CD1c-positive myeloid dendritic cell (primary cell): ENCODE measurements around the gene BCL2L11.
A peak's percentile ranks its signal among the peaks of the same experiment; 100 is the strongest.
"Not testable (repeated sequence)": the region's sequence is repeated elsewhere in the genome, so short reads cannot be mapped to it uniquely, and the experiment has no call there.

ENCODE experiments used
- DNase-seq: peaks from one replicate; pipeline ENCODE4 v3.0.0-alpha.2; 2016; ENCODE audit errors: extremely low spot score

Gene BCL2L11

GRCh38 chr2:111120253-111121027 is at the start of gene BCL2L11:
Gene BCL2L11 (plus strand): TSS chr2:111120914. CDS start chr2:111123746, 2,832 bp downstream.
- DNase-seq, result peak; percentile 94

GRCh38 chr2:111071600-111072171 is 49.0 kb upstream of the BCL2L11 start:
- DNase-seq, result peak; percentile 67

GRCh38 chr2:111072220-111072871 is 48.4 kb upstream of the BCL2L11 start:
- no peak for DNase-seq

GRCh38 chr2:111082659-111083058 is 38.1 kb upstream of the BCL2L11 start:
- not testable (repeated sequence) for DNase-seq

- no peak for DNase-seq
Measured at GRCh38 chr2:111091811-111092211, 28.9 kb upstream of the BCL2L11 start.

GRCh38 chr2:111094691-111095090 is 26.0 kb upstream of the BCL2L11 start:
- no peak for DNase-seq

- no peak for DNase-seq
Measured at GRCh38 chr2:111095434-111095833, 25.3 kb upstream of the BCL2L11 start.

GRCh38 chr2:111099402-111099801 is 21.3 kb upstream of the BCL2L11 start:
- DNase-seq, result no peak

- DNase-seq, result no peak
Measured at GRCh38 chr2:111100087-111100764, 20.5 kb upstream of the BCL2L11 start.

- DNase-seq, result peak; percentile 87
Measured at GRCh38 chr2:111100765-111101162, 19.9 kb upstream of the BCL2L11 start.

GRCh38 chr2:111101592-111101991 is 19.1 kb upstream of the BCL2L11 start:
- no peak for DNase-seq

- DNase-seq, result no peak
Measured at GRCh38 chr2:111102216-111102615, 18.5 kb upstream of the BCL2L11 start.

GRCh38 chr2:111105926-111106325 is 14.8 kb upstream of the BCL2L11 start:
- peak; percentile 26 for DNase-seq

GRCh38 chr2:111106706-111107105 is 14.0 kb upstream of the BCL2L11 start:
- peak; percentile 49 for DNase-seq

- no peak for DNase-seq
Measured at GRCh38 chr2:111108745-111109271, 11.9 kb upstream of the BCL2L11 start.

GRCh38 chr2:111111101-111111755 is 9.5 kb upstream of the BCL2L11 start:
- no peak for DNase-seq

- DNase-seq, result no peak
Measured at GRCh38 chr2:111113838-111114237, 6.9 kb upstream of the BCL2L11 start.

- DNase-seq, result no peak
Measured at GRCh38 chr2:111116011-111116746, 4.5 kb upstream of the BCL2L11 start.

GRCh38 chr2:111116843-111117597 is 3.7 kb upstream of the BCL2L11 start:
- peak; percentile 62 for DNase-seq
